ENCODE measurements around the gene LZTFL1.

- TF ChIP-seq CTCF (IDR thresholded peaks at IDR 0.05) (no peak), POLR2A (IDR thresholded peaks at IDR 0.05) (no peak), POLR2AphosphoS5 (IDR thresholded peaks at IDR 0.05) (no peak)
Measured at GRCh38 chr3:45821127-45821526, 20.8 kb downstream of the LZTFL1 start.
